Body of pancreas (tissue), 4 donors: ENCODE results near the gene SLC25A52. TPM values are rescaled to one million over a fixed set of nuclear protein-coding genes. Genes with fewer than 3 reads are reported as not detected.

Experiments
- ATAC-seq: fragments of 150-250 bp; one replicate; pipeline ENCODE4 v1.9.1; 2016
- DNase-seq, 4 donors: peaks; one replicate each; pipeline ENCODE4 v3.0.0-alpha.2; 2019
- H3K27ac ChIP-seq, 4 donors: fragments of 200-600 bp; sonication (generic); 1 replicate in 3 of 4; 2 replicates in 1 of 4; pipeline versions ENCODE4 v1.5.1 to v1.6.1; 2016 to 2019; ENCODE audit warnings: mild to moderate bottlenecking in 1 of 4, mixed read lengths in 1 of 4, moderate library complexity in 1 of 4
- H3K27me3 ChIP-seq, 2 donors: fragments of 200-600 bp; sonication (generic); one replicate each; pipeline ENCODE4 v1.6.0; 2016; ENCODE audit warnings: mild to moderate bottlenecking in 1 of 2
- H3K36me3 ChIP-seq, 2 donors: fragments of 200-600 bp; sonication (generic); replicated peaks in 1 of 2; 2 replicates each; pipeline ENCODE4 v1.5.1; 2016; ENCODE audit warnings: low read depth in 2 of 2; ENCODE audit not compliant: insufficient read depth in 1 of 2
- H3K4me1 ChIP-seq: fragments of 200-600 bp; sonication (generic); one replicate; pipeline ENCODE4 v1.6.0; 2016
- H3K4me3 ChIP-seq, 2 donors: fragments of 200-600 bp; sonication (generic); 1 replicate in 1 of 2; 2 replicates in 1 of 2; pipeline ENCODE4 v1.5.1; 2016 to 2019
- H3K9me3 ChIP-seq, 3 donors: fragments of 200-600 bp; sonication (generic); 1 replicate in 2 of 3; 2 replicates in 1 of 3; pipeline ENCODE4 v1.5.1; 2016
- POLR2A ChIP-seq, 3 donors: fragments of 450-650 bp; IDR thresholded peaks; one replicate each; pipeline ENCODE4 v1.6.1; 2016; ENCODE audit warnings: antibody characterized with exemption in 3 of 3, mild to moderate bottlenecking in 2 of 3
- whole genome bisulfite sequencing, 2 donors: methylation state at CpG; one replicate each; pipeline ENCODE4 v1.1.5; 2017; 5-methylcytosine and 5-hydroxymethylcytosine counted together
- intact Hi-C: fragments of 100-400 bp; cut with DNase I; formaldehyde crosslinking; loops from one replicate; pipeline ENCODE4 v1.15.1; 2023
- total RNA-seq, 2 donors: library from RNA; depleted of rRNA; stranded (reverse); fragments of >200 nt; gene quantifications; one replicate each; pipeline ENCODE4 v1.1.0, GENCODE V29; 2016
- TF ChIP-seq, protein P1 (sequence below), 7 experiments: fragments of 450-650 bp in 4 of 7; fragments of 200-600 bp in 3 of 7; sonication (generic) in 3 of 7; IDR thresholded peaks; one replicate each; pipeline ENCODE4 v1.5.1; 2016 to 2019; ENCODE audit warnings: antibody characterized with exemption in 7 of 7

SLC25A52 gene
- total RNA-seq, 2 donors from 2014 or later: not detected

DNA sequence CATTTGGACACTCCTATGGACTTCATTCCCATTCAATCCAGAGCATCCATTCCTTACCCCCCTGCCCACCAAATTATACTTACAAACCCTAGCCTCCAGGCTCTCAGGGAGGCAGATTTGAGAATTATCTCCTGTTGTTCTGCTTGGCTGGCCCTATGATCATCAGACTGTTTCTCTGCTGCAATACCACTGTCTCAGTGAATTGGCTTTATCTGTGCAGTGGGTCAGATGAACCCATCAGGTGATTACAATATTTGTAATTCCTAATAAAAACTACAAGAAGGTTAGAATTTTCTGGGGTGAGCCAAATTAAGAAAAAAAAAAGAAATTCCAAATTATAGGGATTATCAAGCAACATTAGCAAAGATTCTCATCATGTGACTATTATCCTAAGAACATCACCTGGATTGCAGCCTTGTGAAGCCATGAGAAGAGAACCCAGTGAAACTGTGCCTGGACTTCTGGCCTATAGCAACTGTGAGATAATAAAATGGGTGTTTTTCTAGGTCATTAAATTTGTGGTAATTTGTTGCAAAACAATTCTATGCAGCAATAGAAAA lies 17.8 kb upstream of the SLC25A52 start:
- H3K27ac ChIP-seq: no peak overlapping the region
- no peaks in the 10 kb centered on the region for H3K4me1 ChIP-seq
- no peak for DNase-seq
- no peak for ATAC-seq
- H3K27me3 ChIP-seq: no peaks in the 10 kb centered on the region
- no peak overlapping the region for H3K4me3 ChIP-seq
- TF ChIP-seq, protein P1, sequence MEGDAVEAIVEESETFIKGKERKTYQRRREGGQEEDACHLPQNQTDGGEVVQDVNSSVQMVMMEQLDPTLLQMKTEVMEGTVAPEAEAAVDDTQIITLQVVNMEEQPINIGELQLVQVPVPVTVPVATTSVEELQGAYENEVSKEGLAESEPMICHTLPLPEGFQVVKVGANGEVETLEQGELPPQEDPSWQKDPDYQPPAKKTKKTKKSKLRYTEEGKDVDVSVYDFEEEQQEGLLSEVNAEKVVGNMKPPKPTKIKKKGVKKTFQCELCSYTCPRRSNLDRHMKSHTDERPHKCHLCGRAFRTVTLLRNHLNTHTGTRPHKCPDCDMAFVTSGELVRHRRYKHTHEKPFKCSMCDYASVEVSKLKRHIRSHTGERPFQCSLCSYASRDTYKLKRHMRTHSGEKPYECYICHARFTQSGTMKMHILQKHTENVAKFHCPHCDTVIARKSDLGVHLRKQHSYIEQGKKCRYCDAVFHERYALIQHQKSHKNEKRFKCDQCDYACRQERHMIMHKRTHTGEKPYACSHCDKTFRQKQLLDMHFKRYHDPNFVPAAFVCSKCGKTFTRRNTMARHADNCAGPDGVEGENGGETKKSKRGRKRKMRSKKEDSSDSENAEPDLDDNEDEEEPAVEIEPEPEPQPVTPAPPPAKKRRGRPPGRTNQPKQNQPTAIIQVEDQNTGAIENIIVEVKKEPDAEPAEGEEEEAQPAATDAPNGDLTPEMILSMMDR (IDR thresholded peaks at IDR 0.05): no peak
- TF ChIP-seq POLR2A (IDR thresholded peaks at IDR 0.05): no peak
- peaks cover 0 to 15% (median 3%) of the 10 kb centered on the region in 3 donors for H3K9me3 ChIP-seq
- intact Hi-C loops: no loop called here
- H3K36me3 ChIP-seq: no peaks in the 10 kb centered on the region

- 84 to 86% methylated on average over 9 of the region's 9 CpGs for WGBS, 2 donors
- Histone ChIP-seq H3K27me3 (no peaks in the 10 kb centered on the region), H3K9me3 (peaks cover 0 to 15% (median 3%) of the 10 kb centered on the region in 3 donors), H3K27ac (no peak overlapping the region), H3K4me1 (no peaks in the 10 kb centered on the region), H3K4me3 (no peak overlapping the region), H3K36me3 (no peaks in the 10 kb centered on the region)
- intact Hi-C loops: no loop called here
- ATAC-seq (no peak), DNase-seq (no peak)
- no peak for TF ChIP-seq POLR2A (IDR thresholded peaks at IDR 0.05)
- TF ChIP-seq, protein P1 (IDR thresholded peaks at IDR 0.05): no peak
Observed at GRCh38 chr18:31776093-31776492, 15.4 kb upstream of the SLC25A52 start.

DNA sequence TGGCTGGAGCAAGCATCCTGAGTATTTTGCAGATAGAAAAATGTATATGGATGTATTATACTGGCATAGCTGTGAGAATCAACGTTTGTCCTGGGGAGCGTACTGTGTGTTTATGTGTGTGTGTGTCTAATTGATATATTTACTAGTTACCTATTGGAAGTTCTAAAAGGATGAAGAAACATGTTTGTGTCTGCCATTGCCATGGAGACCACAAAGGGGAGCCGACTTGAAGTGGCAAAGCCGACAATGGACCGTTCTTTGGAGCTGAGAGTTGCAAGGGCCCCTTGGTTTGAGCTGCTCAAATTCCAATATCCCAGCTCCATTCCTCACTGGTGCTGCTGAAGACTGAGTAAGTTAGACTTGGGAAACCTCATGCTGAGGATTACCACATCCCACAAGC lies 14.3 kb upstream of the SLC25A52 start:
- H3K4me1 ChIP-seq: no peaks in the 10 kb centered on the region
- no peak for DNase-seq
- no peak for ATAC-seq
- H3K9me3 ChIP-seq: peaks cover 0 to 15% (median 3%) of the 10 kb centered on the region in 3 donors
- no peak overlapping the region for H3K4me3 ChIP-seq
- WGBS, 2 donors: 57 to 58% methylated on average over 5 of the region's 5 CpGs
- no peak overlapping the region for H3K27ac ChIP-seq
- no peaks in the 10 kb centered on the region for H3K36me3 ChIP-seq
- no peaks in the 10 kb centered on the region for H3K27me3 ChIP-seq
- no peak for TF ChIP-seq POLR2A (IDR thresholded peaks at IDR 0.05)
- TF ChIP-seq, protein P1 (IDR thresholded peaks at IDR 0.05): no peak
- intact Hi-C loops: no loop called here

GRCh38 chr18:31774477-31774785 lies 13.8 kb upstream of the SLC25A52 start:
- Histone ChIP-seq H3K27me3 (no peaks in the 10 kb centered on the region), H3K9me3 (peaks cover 0 to 11% (median 3%) of the 10 kb centered on the region in 3 donors), H3K27ac (no peak overlapping the region), H3K4me1 (no peaks in the 10 kb centered on the region), H3K4me3 (no peak overlapping the region), H3K36me3 (no peaks in the 10 kb centered on the region)
- DNase-seq (no peak), ATAC-seq (no peak)
- no peak for TF ChIP-seq POLR2A (IDR thresholded peaks at IDR 0.05)
- TF ChIP-seq, protein P1 (IDR thresholded peaks at IDR 0.05): no peak
- WGBS, 2 donors: 40 to 56% methylated on average over 2 of the region's 2 CpGs
- intact Hi-C loops: no loop called here

DNA sequence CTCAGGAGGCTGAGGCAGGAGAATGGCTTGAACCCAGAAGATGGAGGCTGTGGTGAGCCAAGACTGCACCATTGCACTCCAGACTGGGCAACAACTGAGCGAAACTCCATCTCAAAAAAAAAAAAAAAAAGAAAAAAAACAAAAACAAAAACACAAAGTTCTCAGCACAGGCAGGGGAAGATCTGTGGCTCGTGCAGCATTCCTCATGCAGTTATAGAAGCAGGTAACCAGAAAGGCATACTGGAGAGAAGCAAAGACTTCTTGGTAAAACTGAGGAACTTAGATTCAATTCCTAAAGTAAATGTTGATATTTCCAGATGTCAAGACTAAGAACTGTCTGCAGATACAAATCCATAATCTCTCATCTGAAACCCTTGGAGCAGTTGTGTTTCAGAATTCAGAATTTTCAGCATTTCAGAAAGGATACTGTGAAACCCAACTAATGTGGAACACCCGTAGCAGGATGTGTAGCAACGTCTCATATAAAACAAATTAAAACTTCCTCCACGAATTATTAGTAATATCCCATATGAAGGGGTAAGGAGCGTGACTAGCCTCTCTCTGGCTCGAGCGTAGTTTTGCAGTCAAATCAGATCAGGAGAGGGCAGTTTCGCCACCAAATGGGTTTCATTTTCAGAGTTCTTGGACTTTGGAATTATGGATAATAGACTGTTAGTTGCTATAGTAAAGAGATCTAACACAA lies 13.2 kb upstream of the SLC25A52 start:
- intact Hi-C loops: no loop called here
- Histone ChIP-seq H3K4me3 (no peak overlapping the region), H3K4me1 (no peaks in the 10 kb centered on the region), H3K9me3 (peaks cover 0 to 7% (median 3%) of the 10 kb centered on the region in 3 donors), H3K27me3 (no peaks in the 10 kb centered on the region), H3K27ac (no peak overlapping the region), H3K36me3 (no peaks in the 10 kb centered on the region)
- no peak for TF ChIP-seq POLR2A (IDR thresholded peaks at IDR 0.05)
- TF ChIP-seq, protein P1 (IDR thresholded peaks at IDR 0.05): no peak
- DNase-seq: no peak
- ATAC-seq: no peak
- WGBS, 2 donors: 70 to 75% methylated on average over 9 of the region's 9 CpGs
